Endodermal cell (in vitro differentiated cells): ENCODE data around the gene CLCN2. TPM values are rescaled to one million over a fixed set of nuclear protein-coding genes. Genes with fewer than 3 reads are reported as not detected.
"Not testable (repeated sequence)": the region's sequence is repeated elsewhere in the genome, so short reads cannot be mapped to it uniquely, and the experiment has no call there.

Source experiments
- DNase-seq: peaks from one replicate; pipeline ENCODE4 v3.0.0-alpha.2; 2017
- H3K27ac ChIP-seq: 2 replicates; pipeline ENCODE4 v1.5.1; 2013; ENCODE audit warnings: mild to moderate bottlenecking, low read depth, low read length, moderate library complexity
- H3K27me3 ChIP-seq: 2 replicates; pipeline ENCODE4 v1.6.1; 2013; ENCODE audit warnings: mild to moderate bottlenecking, low read length, moderate library complexity; ENCODE audit not compliant: insufficient read depth, control insufficient read depth, poor library complexity, severe bottlenecking
- H3K36me3 ChIP-seq: 2 replicates; pipeline ENCODE4 v1.7.0; 2013; ENCODE audit warnings: mild to moderate bottlenecking, low read length, moderate library complexity; ENCODE audit not compliant: control insufficient read depth, insufficient read depth
- H3K4me1 ChIP-seq: one replicate; pipeline ENCODE4 v1.7.0; 2013; ENCODE audit warnings: low read length; ENCODE audit not compliant: control insufficient read depth, insufficient read depth
- H3K4me3 ChIP-seq: 2 replicates; pipeline ENCODE4 v1.5.1; 2013; ENCODE audit warnings: mild to moderate bottlenecking, low read length, moderate library complexity
- H3K9ac ChIP-seq: 2 replicates; pipeline ENCODE4 v1.6.1; 2013; ENCODE audit warnings: mild to moderate bottlenecking, low read length, moderate library complexity; ENCODE audit not compliant: poor library complexity, severe bottlenecking; ENCODE audit errors: extremely low read depth
- H3K9me3 ChIP-seq: 2 replicates; pipeline ENCODE4 v1.6.1; 2013; ENCODE audit warnings: mild to moderate bottlenecking, low read length, moderate library complexity; ENCODE audit not compliant: control insufficient read depth
- H3K27ac Mint-ChIP-seq: 2 replicates; pipeline ENCODE4 v1.8.0; 2020; ENCODE audit warnings: mixed read lengths
- H3K27me3 Mint-ChIP-seq: 2 replicates; pipeline ENCODE4 v1.8.0; 2021; ENCODE audit warnings: mild to moderate bottlenecking, mixed read lengths; ENCODE audit not compliant: insufficient read depth
- H3K36me3 Mint-ChIP-seq: 2 replicates; pipeline ENCODE4 v1.8.0; 2020; ENCODE audit warnings: low read depth, mixed read lengths
- H3K4me1 Mint-ChIP-seq: 2 replicates; pipeline ENCODE4 v1.8.0; 2020; ENCODE audit warnings: mixed read lengths
- H3K4me3 Mint-ChIP-seq: 2 replicates; pipeline ENCODE4 v1.8.0; 2020; ENCODE audit warnings: mild to moderate bottlenecking, moderate library complexity, mixed read lengths
- H3K9me3 Mint-ChIP-seq: 2 replicates; pipeline ENCODE4 v1.8.0; 2020; ENCODE audit warnings: mild to moderate bottlenecking, mixed read lengths
- CTCF ChIP-seq: fragments of 200-600 bp; sonication (generic); conservative IDR thresholded peaks from 2 replicates; pipeline ENCODE4 v1.5.0; 2021; ENCODE audit warnings: antibody characterized with exemption, mild to moderate bottlenecking
- WGBS, 2 experiments: methylation state at CpG; one replicate each; pipeline versions ENCODE4 v1.1.5 to v1.1.7; 2013; ENCODE audit warnings: missing lambda C conversion rate in 2 of 2, mixed read lengths in 1 of 2; ENCODE audit not compliant: insufficient coverage in 1 of 2, insufficient read length in 1 of 2; 5-methylcytosine and 5-hydroxymethylcytosine counted together
- total RNA-seq, 2 donors: library from RNA; stranded (reverse); fragmentation: NEBNext Ultra II Directional in 1 of 2; extraction: Animal tissue kit (Norgen Biotek cat#: 25700) in 1 of 2; gene quantifications; 2 replicates in 1 of 2; 3 replicates in 1 of 2; pipeline ENCODE4 v1.2.1, GENCODE V29; 2021

The CLCN2 gene
- total RNA-seq, 2 donors from 2014 or later = 32.4 to 38.4 TPM

GRCh38 chr3:184343200-184343876, 18.1 kb downstream of the CLCN2 start:
- H3K4me1 Mint-ChIP-seq = peaks cover 12% of the 10 kb centered on the region
- H3K36me3 Mint-ChIP-seq = peaks cover 30% of the 10 kb centered on the region
- 64 to 86% methylated on average over 3 to 5 of the region's 5 CpGs for WGBS, 2 experiments
- H3K9me3 Mint-ChIP-seq = no peaks in the 10 kb centered on the region
- H3K4me3 Mint-ChIP-seq = no peak overlapping the region
- no peak overlapping the region for H3K27ac Mint-ChIP-seq
- no peaks in the 10 kb centered on the region for H3K27me3 ChIP-seq
- no peak overlapping the region for H3K9ac ChIP-seq
- H3K36me3 ChIP-seq = peaks cover 26% of the 10 kb centered on the region
- no peak overlapping the region for H3K27ac ChIP-seq
- H3K4me1 ChIP-seq = no peaks in the 10 kb centered on the region
- no peak for TF ChIP-seq CTCF
- peaks cover 2% of the 10 kb centered on the region for H3K27me3 Mint-ChIP-seq
- H3K4me3 ChIP-seq = no peak overlapping the region
- no peak for DNase-seq
- H3K9me3 ChIP-seq = no peaks in the 10 kb centered on the region

GRCh38 chr3:184341925-184342324, 19.5 kb downstream of the CLCN2 start:
- Mint-ChIP-seq H3K4me1 (peaks cover 15% of the 10 kb centered on the region), H3K27me3 (peaks cover 4% of the 10 kb centered on the region), H3K9me3 (no peaks in the 10 kb centered on the region), H3K27ac (no peak overlapping the region), H3K4me3 (no peak overlapping the region), H3K36me3 (peaks cover 27% of the 10 kb centered on the region)
- TF ChIP-seq CTCF = no peak
- 85 to 91% methylated on average over 7 of the region's 7 CpGs for WGBS, 2 experiments
- Histone ChIP-seq H3K36me3 (peaks cover 26% of the 10 kb centered on the region), H3K27me3 (no peaks in the 10 kb centered on the region), H3K4me3 (no peak overlapping the region), H3K4me1 (no peaks in the 10 kb centered on the region), H3K9me3 (no peaks in the 10 kb centered on the region), H3K9ac (no peak overlapping the region), H3K27ac (no peak overlapping the region)
- DNase-seq = no peak

GRCh38 chr3:184339451-184340135, 21.8 kb downstream of the CLCN2 start:
- WGBS, 2 experiments = 93 to 95% methylated on average over 14 to 19 of the region's 19 CpGs
- DNase-seq, H3K9ac ChIP-seq, H3K9me3 Mint-ChIP-seq, H3K4me1 ChIP-seq, H3K9me3 ChIP-seq, H3K4me3 ChIP-seq, H3K27ac Mint-ChIP-seq, H3K27me3 ChIP-seq, H3K27me3 Mint-ChIP-seq, H3K27ac ChIP-seq, H3K4me3 Mint-ChIP-seq: not testable (repeated sequence)
- H3K36me3 ChIP-seq = peaks cover 24% of the 10 kb centered on the region
- Mint-ChIP-seq H3K4me1 (peaks cover 14% of the 10 kb centered on the region), H3K36me3 (peaks cover 22% of the 10 kb centered on the region)
